Astrocyte (in vitro differentiated cells and primary cell): Measurements from ENCODE around the gene ATP2B2.

ENCODE experiments used
- CTCF ChIP-seq: IDR thresholded peaks from 2 replicates; pipeline ENCODE4 v1.5.1; 2011; ENCODE audit warnings: low read depth, mild to moderate bottlenecking, inconsistent platforms, low read length, moderate library complexity; ENCODE audit not compliant: insufficient read depth
- EZH2 ChIP-seq: IDR thresholded peaks from 2 replicates; pipeline ENCODE4 v1.6.1; 2012; ENCODE audit warnings: mild to moderate bottlenecking, low read length, inconsistent platforms; ENCODE audit not compliant: insufficient read depth

GRCh38 chr3:10405816-10406215, 99.6 kb downstream of the ATP2B2 start:
- TF ChIP-seq EZH2 = no peak
- no peak for TF ChIP-seq CTCF
